NK-92 (cell line): ENCODE data around the gene ITPR1.

Experiments
- DNase-seq: peaks from one replicate; lab custom pipeline; 2025; ENCODE audit not compliant: unreplicated experiment; lab: John Stamatoyannopoulos, UW

Gene ITPR1

DNA sequence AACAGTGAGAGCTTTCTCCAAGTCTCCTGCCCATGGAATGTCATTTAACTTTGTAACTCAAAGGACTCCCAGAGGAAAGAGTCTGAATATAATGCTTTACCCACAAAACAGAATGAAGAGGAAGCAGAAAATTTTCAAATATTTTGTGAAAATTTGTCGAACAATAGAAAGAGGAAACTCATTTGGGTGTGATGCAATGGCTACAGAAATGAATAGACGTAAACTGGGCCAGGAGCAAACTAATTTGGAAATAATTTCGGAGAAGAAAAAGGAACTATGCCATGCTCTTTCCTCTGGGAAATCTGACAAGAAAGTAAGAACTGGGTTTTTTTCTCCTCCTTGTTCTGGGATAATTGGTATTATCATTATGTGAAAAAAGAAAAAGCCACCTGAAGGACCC, 14.9 kb upstream of the ITPR1 start:
- no peak for DNase-seq

DNA sequence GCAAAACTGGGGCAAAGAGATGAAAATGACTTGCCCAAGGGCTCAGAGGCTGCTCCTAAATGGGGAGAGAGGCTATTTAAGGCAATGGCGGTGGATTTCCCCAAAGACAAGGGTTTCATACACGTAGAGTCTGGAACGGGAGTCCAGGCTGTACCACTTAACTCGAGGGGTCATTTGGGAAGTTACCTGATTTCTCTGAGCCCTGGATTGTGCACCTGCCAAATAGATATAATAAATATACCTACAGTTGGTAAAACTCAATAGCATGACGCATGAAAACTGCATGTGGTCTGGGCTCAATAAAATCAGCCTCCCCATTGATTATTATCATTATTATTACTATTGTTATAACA, 1.3 kb upstream of the ITPR1 start:
- DNase-seq = no peak

DNA sequence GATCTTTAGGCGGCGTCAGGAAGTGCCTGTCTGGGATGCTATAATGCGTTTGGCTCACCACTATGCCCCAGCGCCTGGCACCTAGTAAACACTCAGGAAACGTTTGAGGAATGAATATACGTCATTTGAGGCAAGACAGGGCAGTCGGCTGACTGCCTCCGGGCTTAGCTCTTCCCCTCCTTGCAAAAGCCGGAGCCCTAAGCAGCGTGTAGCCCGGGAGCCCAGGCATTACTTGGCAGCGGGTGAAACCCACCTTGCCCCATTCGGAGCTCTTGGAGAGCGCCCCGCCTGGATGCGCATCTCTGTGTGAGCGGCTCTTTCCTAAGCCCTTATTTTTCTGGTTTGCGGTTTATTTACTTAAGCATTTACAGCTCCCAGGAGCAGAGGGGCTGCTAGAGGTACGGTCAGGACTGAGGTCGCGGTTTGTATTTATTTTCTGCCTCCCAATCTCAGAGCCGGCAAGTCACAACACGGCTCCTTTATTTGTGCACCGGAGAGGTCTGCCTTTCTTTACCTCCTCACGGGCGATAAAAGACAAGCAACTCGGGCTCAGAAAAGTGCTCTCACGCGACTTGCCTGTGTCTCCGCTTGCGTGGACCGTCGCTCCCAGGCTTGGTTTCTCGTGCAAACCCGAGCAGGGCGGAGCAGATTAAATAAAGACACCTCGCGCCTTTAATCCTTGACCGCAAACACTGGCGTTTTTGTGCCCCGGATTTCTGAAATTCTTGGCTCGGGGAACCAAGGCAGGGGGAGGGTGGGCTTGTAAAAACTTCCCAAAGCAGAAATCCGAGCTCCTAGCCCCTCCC, 737 bp upstream of the ITPR1 start:
- DNase-seq = no peak

GRCh38 chr3:4493941-4494894, 1.1 kb downstream of the ITPR1 start:
- no peak for DNase-seq

DNA sequence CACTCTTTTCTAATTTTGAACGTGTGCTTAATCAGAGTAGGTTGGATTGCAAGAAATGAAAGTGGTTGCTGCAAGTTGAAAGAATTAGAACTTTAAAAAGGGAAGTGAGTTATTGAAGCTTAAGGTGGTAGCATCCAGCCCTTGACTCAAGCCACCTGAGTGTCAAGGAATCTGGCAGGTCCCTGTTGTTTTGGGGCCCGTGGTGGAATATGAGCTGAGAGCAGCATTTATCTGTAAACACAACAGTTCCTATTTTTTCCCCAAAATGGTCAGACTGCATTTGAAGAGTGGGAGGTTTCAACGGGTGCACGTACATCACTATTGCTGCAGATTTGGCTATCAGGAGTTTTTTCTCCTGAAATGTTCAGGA, 1.7 kb downstream of the ITPR1 start:
- DNase-seq = no peak

- no peak for DNase-seq
These were observed 2.3 kb downstream of the ITPR1 start for GRCh38 chr3:4495294-4496086.

DNA sequence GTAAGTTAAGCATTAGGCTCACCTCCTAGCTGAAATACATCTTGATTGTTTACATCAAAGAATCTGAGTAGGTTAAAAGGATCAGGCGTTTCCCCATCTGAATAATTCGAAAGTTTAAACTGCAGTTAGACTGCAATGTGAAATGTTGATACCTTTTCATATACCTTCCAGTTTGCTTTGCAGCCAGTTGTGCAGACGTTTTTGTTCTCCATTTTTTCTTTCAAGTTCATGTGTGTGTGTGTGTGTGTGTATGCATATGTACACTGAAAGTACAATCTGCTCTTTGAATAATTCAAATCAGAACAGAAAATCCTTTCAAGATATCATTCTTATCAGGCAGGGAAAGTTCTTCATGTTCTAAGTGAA, 2.9 kb downstream of the ITPR1 start:
- DNase-seq = no peak

DNA sequence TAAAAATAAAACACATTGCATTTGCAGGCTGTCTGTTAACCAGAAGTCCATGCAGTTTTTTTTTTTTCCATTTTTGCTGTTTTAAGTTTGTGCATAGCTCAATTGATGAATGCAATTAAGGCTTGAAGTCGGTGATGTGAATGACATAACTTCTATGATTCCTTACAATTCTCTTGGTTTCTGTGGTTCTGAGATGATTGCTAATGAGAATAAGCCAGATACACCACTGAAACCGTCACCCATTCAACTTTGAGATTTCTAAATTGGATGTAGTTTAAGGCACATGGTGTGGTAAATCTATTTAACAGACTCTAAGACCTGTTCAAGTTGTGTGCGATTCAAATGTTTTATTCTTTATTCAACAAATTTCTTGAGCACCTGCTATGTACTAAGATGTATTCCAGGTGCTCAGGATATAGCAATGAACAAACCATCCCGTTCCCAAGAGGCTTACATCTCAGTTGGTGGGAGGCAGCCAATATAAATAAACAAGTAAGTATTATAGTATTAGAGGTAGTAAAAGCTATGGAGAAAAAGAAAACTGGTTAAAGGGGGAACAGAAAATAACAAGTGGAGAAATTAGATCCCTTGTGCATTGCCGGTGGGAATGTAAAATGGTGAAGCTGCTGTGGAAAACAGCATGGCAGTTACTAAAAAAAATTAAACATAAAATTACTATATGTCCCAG, 4.0 kb downstream of the ITPR1 start:
- DNase-seq = no peak

GRCh38 chr3:4497843-4498324, 4.7 kb downstream of the ITPR1 start:
- DNase-seq = no peak

DNA sequence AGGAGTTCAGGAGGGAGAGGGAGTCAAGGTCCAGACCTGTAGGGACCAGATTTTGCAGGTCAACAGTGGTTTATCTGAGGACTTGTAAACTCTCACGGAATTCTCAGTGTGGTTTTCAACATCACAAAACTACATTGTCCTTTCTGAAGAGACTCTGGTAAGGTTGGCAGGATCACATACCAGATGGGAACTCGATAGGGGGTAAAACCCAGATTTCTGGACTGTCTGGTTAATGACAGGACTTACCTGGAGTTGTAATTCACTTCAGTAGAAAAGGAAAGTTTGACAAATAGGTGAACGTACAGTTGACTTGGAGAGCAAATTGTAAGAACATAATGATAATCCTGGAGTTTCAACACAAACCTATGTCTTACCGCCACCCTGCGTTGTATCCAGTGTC, 5.3 kb downstream of the ITPR1 start:
- no peak for DNase-seq

DNA sequence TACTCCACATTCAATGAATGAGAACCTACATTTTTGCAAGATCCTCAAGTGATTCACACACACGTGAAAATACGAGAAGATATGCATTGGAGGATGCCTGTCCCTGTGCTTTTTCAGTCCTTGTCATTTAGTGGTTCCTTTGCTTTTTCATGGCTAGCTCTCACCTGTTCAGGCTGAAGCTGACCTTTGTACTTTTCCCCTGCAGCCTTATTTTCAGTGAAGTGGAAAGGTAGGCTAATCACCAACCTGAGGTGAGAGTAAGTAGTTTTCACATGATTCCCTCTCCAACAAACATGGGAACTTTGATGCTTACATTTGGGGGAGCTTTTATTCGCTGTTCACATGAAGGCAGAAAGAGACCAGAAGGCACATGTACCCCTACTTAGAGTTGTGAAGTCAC, 8.3 kb downstream of the ITPR1 start:
- DNase-seq = no peak

DNA sequence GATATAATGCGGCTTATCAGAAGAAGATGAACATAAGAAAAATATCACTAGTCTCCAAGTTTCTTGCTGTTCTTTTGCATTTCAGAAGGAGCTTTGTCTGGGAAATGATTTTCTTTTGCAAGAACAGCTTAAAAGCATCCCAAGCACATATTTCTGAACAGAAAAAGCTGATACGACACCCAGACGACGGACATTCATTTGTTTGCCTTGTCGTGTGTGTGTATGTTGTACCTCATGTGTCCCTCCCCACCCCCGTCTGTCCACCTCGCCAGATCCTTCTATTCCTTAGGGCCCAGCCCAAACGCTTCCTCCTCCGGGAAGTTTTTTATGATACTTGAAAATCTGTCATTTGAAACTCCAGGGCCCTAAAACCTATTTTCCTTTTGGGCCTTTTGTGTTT, 8.8 kb downstream of the ITPR1 start:
- no peak for DNase-seq

DNA sequence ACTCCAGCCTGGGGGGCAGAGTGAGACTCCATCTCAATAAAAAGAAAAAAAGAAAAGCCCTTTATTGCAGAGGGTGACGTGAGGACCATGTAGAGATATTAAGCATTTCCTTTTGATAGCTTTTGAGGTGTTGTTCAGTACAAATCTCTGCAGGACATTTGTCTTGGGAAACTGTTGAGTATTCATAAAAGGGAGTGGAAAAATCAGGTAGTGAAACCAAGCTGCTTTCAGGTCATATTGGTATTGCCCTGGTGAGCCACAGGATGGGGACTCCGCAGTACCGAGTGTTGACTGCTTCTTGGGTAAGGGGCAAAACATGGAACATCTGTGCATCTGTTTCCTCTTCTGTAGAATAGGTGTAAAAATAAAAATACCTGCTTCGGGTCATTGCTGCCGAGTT, 9.9 kb downstream of the ITPR1 start:
- no peak for DNase-seq

DNA sequence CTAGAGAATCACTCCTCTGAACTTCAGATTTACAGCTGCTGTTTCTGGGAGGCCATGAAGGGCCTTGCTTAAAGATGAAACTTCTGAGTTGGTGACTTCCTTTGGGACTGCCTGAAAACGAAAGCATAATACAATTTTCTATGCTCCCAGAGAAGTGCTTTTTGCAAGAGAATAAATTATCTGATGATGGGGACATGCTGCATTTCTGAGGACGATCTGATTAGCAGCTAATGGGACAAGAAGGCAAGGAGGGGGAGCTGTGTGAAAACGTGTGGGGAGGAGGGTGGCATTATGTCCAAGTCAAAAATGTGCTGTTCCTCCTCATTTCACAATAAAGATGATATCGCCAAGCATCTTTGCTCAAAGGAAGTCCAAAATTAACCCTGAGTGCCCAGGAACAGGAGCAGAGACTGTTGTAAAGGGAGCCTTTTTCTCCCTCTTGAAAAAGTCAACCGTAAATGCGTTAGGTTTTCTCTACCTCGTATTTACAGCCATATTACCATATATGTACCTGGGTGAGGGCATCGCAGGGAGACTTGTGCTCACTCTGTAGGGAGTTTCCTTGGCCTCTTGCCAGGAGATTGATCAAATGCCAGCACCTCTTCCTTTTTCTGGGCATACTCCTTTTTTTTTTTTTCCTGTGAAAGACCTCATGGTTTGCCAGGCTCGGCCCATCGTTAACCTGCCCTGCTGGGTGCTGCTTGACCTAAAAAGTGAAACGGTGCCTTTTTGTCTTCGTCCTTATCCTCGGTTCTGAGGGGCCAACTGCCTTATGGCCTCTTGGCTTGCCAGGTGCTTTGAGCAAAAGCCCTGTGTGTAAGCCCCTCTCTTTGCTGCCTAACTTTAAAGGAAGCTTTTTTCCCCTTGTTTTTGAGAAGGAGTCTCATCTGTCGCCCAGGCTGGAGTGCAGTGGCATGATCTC, 11.5 kb downstream of the ITPR1 start:
- DNase-seq = no peak

DNA sequence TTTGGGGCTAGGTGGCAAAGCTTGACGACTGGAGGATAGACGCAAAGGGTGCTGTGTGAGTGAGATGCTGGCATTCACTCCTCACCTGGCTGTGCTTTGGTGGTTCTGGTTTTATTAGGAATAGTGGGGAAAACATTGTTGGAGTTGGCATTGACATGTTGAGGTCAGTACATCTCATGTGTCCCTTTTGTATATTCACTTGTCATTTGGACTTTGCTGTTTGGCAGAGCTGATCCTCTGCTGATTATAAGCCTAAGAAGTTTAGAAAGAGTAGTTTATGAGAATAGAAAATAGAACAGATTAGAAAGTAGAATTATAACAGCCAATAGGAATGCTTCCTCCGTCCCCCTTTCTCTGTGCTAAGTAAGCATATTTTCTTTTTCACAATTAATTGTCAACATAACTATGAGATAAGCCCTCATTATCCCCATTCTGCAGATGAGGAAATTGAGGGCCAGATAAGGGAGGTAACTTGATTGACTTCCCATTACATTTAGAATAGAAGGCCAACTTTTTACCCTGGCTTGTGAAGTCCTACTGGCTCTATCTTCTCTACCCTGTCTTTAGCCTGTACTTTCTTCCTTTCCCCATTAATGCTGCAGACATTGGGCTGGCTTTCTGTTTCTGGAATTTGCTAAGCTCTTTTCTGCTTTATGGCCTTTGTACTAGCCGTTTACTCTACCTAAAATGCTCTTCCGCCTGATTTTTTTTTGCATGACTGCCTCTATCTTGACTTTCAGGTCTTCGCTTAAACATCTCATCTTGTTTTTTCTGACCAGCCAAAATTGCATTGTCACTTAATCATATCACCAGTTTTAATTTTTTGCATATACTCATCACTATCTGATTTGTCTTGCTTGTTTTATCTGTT, 12.8 kb downstream of the ITPR1 start:
- no peak for DNase-seq

- DNase-seq = no peak
These were observed 13.4 kb downstream of the ITPR1 start for GRCh38 chr3:4506559-4507023.

GRCh38 chr3:4507024-4507596, 14.0 kb downstream of the ITPR1 start:
- DNase-seq = no peak
